ENCODE results near the gene CD101.

The CD101 gene

GRCh38 chr1:117054068-117054467 lies 52.5 kb downstream of the CD101 start:
- no peak for DNase-seq
- H3K36me3 ChIP-seq (ENCODE audit: control insufficient read depth in 1 of 2, insufficient read depth in 2 of 2, low read depth in 1 of 2, low read length in 2 of 2): no peaks in the 10 kb centered on the region
- H3K4me3 ChIP-seq (ENCODE audit: insufficient read depth in 1 of 2, low read depth in 1 of 2, low read length in 2 of 2): no peak overlapping the region
- no peaks in the 10 kb centered on the region for H3K9me3 ChIP-seq (ENCODE audit: control insufficient read depth, low read length)
- no peak overlapping the region for H2AFZ ChIP-seq (ENCODE audit: low read depth, low read length)
- no peak overlapping the region for H4K91ac ChIP-seq (ENCODE audit: low read length)
- no peak overlapping the region for H3K4me2 ChIP-seq (ENCODE audit: low read length, poor library complexity, severe bottlenecking)
- H3K4me1 ChIP-seq (ENCODE audit: control insufficient read depth, insufficient read depth, low read depth, low read length): no peaks in the 10 kb centered on the region
- H3K79me1 ChIP-seq (replicated peaks; ENCODE audit: low read length, poor library complexity, severe bottlenecking): no peaks in the 10 kb centered on the region
- no peak overlapping the region for H3K23ac ChIP-seq (ENCODE audit: low read length in 2 of 2)
- H3K18ac ChIP-seq (ENCODE audit: low read depth in 1 of 2, low read length in 2 of 2): no peak overlapping the region
- H3K27ac ChIP-seq (ENCODE audit: low read length, poor library complexity, severe bottlenecking): no peak overlapping the region
- H2BK5ac ChIP-seq (ENCODE audit: low read depth, low read length, poor library complexity, severe bottlenecking): no peak overlapping the region
- no peak overlapping the region for H2BK120ac ChIP-seq (ENCODE audit: low read depth, low read length)
- no peak overlapping the region for H2BK12ac ChIP-seq (ENCODE audit: low read length in 2 of 2)
- H3K27me3 ChIP-seq (ENCODE audit: control insufficient read depth in 1 of 2, insufficient read depth in 1 of 2, low read length in 2 of 2): no peaks in the 10 kb centered on the region
- no peak overlapping the region for H3K14ac ChIP-seq (ENCODE audit: low read length in 2 of 2)
- no peak overlapping the region for H2AK5ac ChIP-seq (ENCODE audit: low read length, severe bottlenecking)
- H4K8ac ChIP-seq (ENCODE audit: low read length): no peak overlapping the region
- no peak overlapping the region for H2BK15ac ChIP-seq (ENCODE audit: low read depth, poor library complexity, severe bottlenecking)
- H3K9ac ChIP-seq (ENCODE audit: low read length): no peak overlapping the region
- no peak overlapping the region for H3K4ac ChIP-seq (ENCODE audit: low read depth in 1 of 2, low read length in 2 of 2)

- Histone ChIP-seq H3K23ac (ENCODE audit: low read length in 2 of 2) (no peak overlapping the region), H3K4me2 (ENCODE audit: low read length, poor library complexity, severe bottlenecking) (no peak overlapping the region), H3K4ac (ENCODE audit: low read depth in 1 of 2, low read length in 2 of 2) (no peak overlapping the region), H3K79me1 (replicated peaks; ENCODE audit: low read length, poor library complexity, severe bottlenecking) (peaks cover 5% of the 10 kb centered on the region), H3K27ac (ENCODE audit: low read length, poor library complexity, severe bottlenecking) (no peak overlapping the region), H2BK5ac (ENCODE audit: low read depth, low read length, poor library complexity, severe bottlenecking) (no peak overlapping the region), H2BK120ac (ENCODE audit: low read depth, low read length) (no peak overlapping the region), H3K4me3 (ENCODE audit: insufficient read depth in 1 of 2, low read depth in 1 of 2, low read length in 2 of 2) (peak overlapping the region in 1 of 2 experiments; percentile 92), H2AFZ (ENCODE audit: low read depth, low read length) (no peak overlapping the region), H2BK12ac (ENCODE audit: low read length in 2 of 2) (no peak overlapping the region), H3K18ac (ENCODE audit: low read depth in 1 of 2, low read length in 2 of 2) (no peak overlapping the region), H3K27me3 (ENCODE audit: control insufficient read depth in 1 of 2, insufficient read depth in 1 of 2, low read length in 2 of 2) (no peaks in the 10 kb centered on the region), H3K14ac (ENCODE audit: low read length in 2 of 2) (no peak overlapping the region), H2BK15ac (ENCODE audit: low read depth, poor library complexity, severe bottlenecking) (no peak overlapping the region), H3K36me3 (ENCODE audit: control insufficient read depth in 1 of 2, insufficient read depth in 2 of 2, low read depth in 1 of 2, low read length in 2 of 2) (peaks cover 0 to 11% of the 10 kb centered on the region in 2 experiments), H3K4me1 (ENCODE audit: control insufficient read depth, insufficient read depth, low read depth, low read length) (peaks cover 5% of the 10 kb centered on the region), H4K8ac (ENCODE audit: low read length) (no peak overlapping the region), H3K9me3 (ENCODE audit: control insufficient read depth, low read length) (no peaks in the 10 kb centered on the region), H3K9ac (ENCODE audit: low read length) (no peak overlapping the region), H4K91ac (ENCODE audit: low read length) (no peak overlapping the region), H2AK5ac (ENCODE audit: low read length, severe bottlenecking) (no peak overlapping the region)
- 84% methylated on average over 3 of the region's 4 CpGs for WGBS
- no peak for DNase-seq
Measured at GRCh38 chr1:117058810-117059209, 57.2 kb downstream of the CD101 start.

DNA sequence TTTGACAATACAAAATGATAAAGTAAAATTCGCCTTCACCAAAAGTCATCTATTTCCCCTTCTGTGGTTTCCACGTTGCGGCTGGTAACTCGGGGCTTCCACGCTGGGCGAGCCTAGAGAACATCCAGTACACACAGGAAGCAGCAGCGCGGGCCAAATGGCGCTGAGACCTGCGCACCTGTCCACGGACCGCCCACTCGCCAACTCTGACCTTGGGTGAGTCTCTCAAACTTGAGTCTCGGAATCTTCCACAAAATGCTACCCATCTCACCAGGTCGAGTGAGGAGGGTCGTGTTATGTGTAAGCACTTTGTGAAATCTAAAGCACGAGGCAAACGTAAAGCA lies 57.7 kb downstream of the CD101 start:
- Histone ChIP-seq H4K8ac (ENCODE audit: low read length) (no peak overlapping the region), H2AK5ac (ENCODE audit: low read length, severe bottlenecking) (no peak overlapping the region), H3K4me3 (ENCODE audit: insufficient read depth in 1 of 2, low read depth in 1 of 2, low read length in 2 of 2) (peak overlapping the region; percentile 78 to 92), H2BK120ac (ENCODE audit: low read depth, low read length) (no peak overlapping the region), H3K4ac (ENCODE audit: low read depth in 1 of 2, low read length in 2 of 2) (no peak overlapping the region), H2BK12ac (ENCODE audit: low read length in 2 of 2) (no peak overlapping the region), H3K9me3 (ENCODE audit: control insufficient read depth, low read length) (no peaks in the 10 kb centered on the region), H3K4me1 (ENCODE audit: control insufficient read depth, insufficient read depth, low read depth, low read length) (peaks cover 5% of the 10 kb centered on the region), H2AFZ (ENCODE audit: low read depth, low read length) (peak overlapping the region; percentile 95), H3K23ac (ENCODE audit: low read length in 2 of 2) (no peak overlapping the region), H3K14ac (ENCODE audit: low read length in 2 of 2) (no peak overlapping the region), H3K79me1 (replicated peaks; ENCODE audit: low read length, poor library complexity, severe bottlenecking) (peaks cover 6% of the 10 kb centered on the region), H3K27ac (ENCODE audit: low read length, poor library complexity, severe bottlenecking) (peak overlapping the region; percentile 37), H3K18ac (ENCODE audit: low read depth in 1 of 2, low read length in 2 of 2) (peak overlapping the region in 1 of 2 experiments; percentile 57), H3K36me3 (ENCODE audit: control insufficient read depth in 1 of 2, insufficient read depth in 2 of 2, low read depth in 1 of 2, low read length in 2 of 2) (peaks cover 0 to 11% of the 10 kb centered on the region in 2 experiments), H3K27me3 (ENCODE audit: control insufficient read depth in 1 of 2, insufficient read depth in 1 of 2, low read length in 2 of 2) (no peaks in the 10 kb centered on the region), H2BK5ac (ENCODE audit: low read depth, low read length, poor library complexity, severe bottlenecking) (no peak overlapping the region), H4K91ac (ENCODE audit: low read length) (no peak overlapping the region), H3K4me2 (ENCODE audit: low read length, poor library complexity, severe bottlenecking) (peak overlapping the region; percentile 98), H3K9ac (ENCODE audit: low read length) (peak overlapping the region; percentile 76), H2BK15ac (ENCODE audit: low read depth, poor library complexity, severe bottlenecking) (no peak overlapping the region)
- DNase-seq: no peak
- WGBS: under 1% methylated on average over 14 of the region's 18 CpGs

DNA sequence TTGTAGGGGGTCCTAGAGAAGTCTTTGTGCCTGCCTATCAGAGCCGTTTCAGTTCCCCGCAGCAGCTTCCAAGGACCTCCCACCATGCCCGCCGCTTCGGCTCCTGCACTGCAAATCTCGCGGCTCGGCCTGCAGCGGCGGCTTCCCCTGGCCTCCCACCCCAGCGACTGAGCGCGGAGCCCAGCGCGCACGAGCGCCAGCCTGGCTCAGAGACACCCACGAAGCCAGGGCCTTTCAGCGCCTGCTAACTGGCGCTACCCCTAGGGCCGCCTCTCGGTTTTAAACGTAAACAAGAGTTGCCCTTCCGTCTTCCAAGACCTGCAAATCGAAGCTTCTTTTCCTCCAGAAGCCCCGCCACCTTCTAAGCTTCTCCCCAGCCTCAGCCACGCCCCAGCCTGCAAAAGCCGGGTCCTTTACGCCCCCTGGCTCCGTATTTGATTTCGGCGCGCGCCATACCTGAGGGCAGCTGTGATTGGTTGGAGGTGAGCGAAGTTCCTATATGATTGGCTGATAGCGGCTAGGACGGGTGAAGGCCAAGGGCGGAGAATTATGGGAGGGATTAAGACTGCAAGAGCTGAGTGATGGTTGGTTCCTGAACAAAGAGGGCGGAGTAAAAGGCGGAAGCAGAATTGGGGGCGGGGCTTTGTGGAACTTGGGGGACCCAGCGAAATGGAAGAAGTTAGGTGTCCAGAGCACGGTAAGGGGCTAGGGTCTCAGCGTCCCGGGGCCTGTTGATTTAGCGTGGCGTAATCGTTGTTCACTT lies 58.3 kb downstream of the CD101 start, which contains the start of gene TTF2:
TSS of gene TTF2 (plus strand) at position 649 of the 763 bp plus-strand sequence. CDS start at position 670, 21 bp downstream.
- no peak within 1 kb of the TSS for H3K14ac ChIP-seq (ENCODE audit: low read length in 2 of 2)
- 0% methylated on average over 46 of the region's 48 CpGs for WGBS
- H3K4me2 ChIP-seq (ENCODE audit: low read length, poor library complexity, severe bottlenecking): peak within 1 kb of the TSS; percentile 98
- H4K91ac ChIP-seq (ENCODE audit: low read length): no peak within 1 kb of the TSS
- peak; percentile 99 for DNase-seq
- H2BK15ac ChIP-seq (ENCODE audit: low read depth, poor library complexity, severe bottlenecking): no peak within 1 kb of the TSS
- H3K9me3 ChIP-seq (ENCODE audit: control insufficient read depth, low read length): no peaks in the 10 kb centered on the region
- peak within 1 kb of the TSS in 1 of 2 experiments; percentile 57 for H3K18ac ChIP-seq (ENCODE audit: low read depth in 1 of 2, low read length in 2 of 2)
- no peak within 1 kb of the TSS for H2BK12ac ChIP-seq (ENCODE audit: low read length in 2 of 2)
- no peak within 1 kb of the TSS for H2BK5ac ChIP-seq (ENCODE audit: low read depth, low read length, poor library complexity, severe bottlenecking)
- peak within 1 kb of the TSS in 1 of 2 experiments; percentile 64 for H3K23ac ChIP-seq (ENCODE audit: low read length in 2 of 2)
- peak within 1 kb of the TSS; percentile 37 for H3K27ac ChIP-seq (ENCODE audit: low read length, poor library complexity, severe bottlenecking)
- peaks cover 5% of the 10 kb centered on the region for H3K4me1 ChIP-seq (ENCODE audit: control insufficient read depth, insufficient read depth, low read depth, low read length)
- H3K36me3 ChIP-seq (ENCODE audit: control insufficient read depth in 1 of 2, insufficient read depth in 2 of 2, low read depth in 1 of 2, low read length in 2 of 2): peaks cover 0 to 11% of the 10 kb centered on the region in 2 experiments
- H3K9ac ChIP-seq (ENCODE audit: low read length): peak within 1 kb of the TSS; percentile 89
- peak within 1 kb of the TSS; percentile 79 to 92 for H3K4me3 ChIP-seq (ENCODE audit: insufficient read depth in 1 of 2, low read depth in 1 of 2, low read length in 2 of 2)
- H3K4ac ChIP-seq (ENCODE audit: low read depth in 1 of 2, low read length in 2 of 2): no peak within 1 kb of the TSS
- H3K27me3 ChIP-seq (ENCODE audit: control insufficient read depth in 1 of 2, insufficient read depth in 1 of 2, low read length in 2 of 2): no peaks in the 10 kb centered on the region
- H3K79me1 ChIP-seq (replicated peaks; ENCODE audit: low read length, poor library complexity, severe bottlenecking): peaks cover 6% of the 10 kb centered on the region
- H2BK120ac ChIP-seq (ENCODE audit: low read depth, low read length): no peak within 1 kb of the TSS
- H2AFZ ChIP-seq (ENCODE audit: low read depth, low read length): peak within 1 kb of the TSS; percentile 95
- H2AK5ac ChIP-seq (ENCODE audit: low read length, severe bottlenecking): no peak within 1 kb of the TSS
- H4K8ac ChIP-seq (ENCODE audit: low read length): peak within 1 kb of the TSS; percentile 47

All from mesenchymal stem cell (in vitro differentiated cells and primary cell).